GM18909 (cell line): ENCODE data around the gene CTNNAL1.
"Not testable (repeated sequence)": the region's sequence is repeated elsewhere in the genome, so short reads cannot be mapped to it uniquely, and the experiment has no call there.

Source experiments
- ATAC-seq: cut with Tn5 transposase; IDR thresholded peaks from one replicate; pipeline ENCODE4 v1.9.1; 2021; ENCODE audit warnings: mild to moderate bottlenecking; ENCODE audit not compliant: unreplicated experiment, poor library complexity

The CTNNAL1 gene

GRCh38 chr9:109012876-109013678, at the start of gene CTNNAL1:
CTNNAL1 (minus strand) TSS chr9:109013499; CDS start chr9:109013442, 57 bp downstream.
- ATAC-seq: peak; percentile 75

- ATAC-seq: no peak
Observed at GRCh38 chr9:109062543-109062942, 49.2 kb upstream of the CTNNAL1 start.

DNA sequence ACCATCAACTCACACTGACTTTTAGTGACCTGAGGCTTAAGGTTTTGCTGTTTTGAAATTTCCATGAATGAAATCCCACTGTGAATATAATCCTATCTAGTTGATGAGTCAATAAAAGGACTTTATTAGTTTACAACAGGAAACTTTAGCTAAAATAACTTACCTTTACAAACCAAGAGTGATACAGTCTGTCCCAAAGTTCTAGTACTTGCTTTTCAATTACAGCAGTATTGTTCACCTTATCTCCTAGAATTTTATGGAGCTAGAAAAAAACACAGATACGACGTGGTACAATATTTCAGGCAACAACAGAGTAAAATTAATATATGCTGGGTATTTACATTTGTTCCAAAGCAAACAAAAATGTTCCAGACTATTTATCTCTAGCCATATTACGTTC, 46.9 kb upstream of the CTNNAL1 start:
- ATAC-seq: no peak

- not testable (repeated sequence) for ATAC-seq
Observed at GRCh38 chr9:109053121-109053520, 39.8 kb upstream of the CTNNAL1 start.

- ATAC-seq: no peak
Observed at GRCh38 chr9:109052416-109052815, 39.1 kb upstream of the CTNNAL1 start.

DNA sequence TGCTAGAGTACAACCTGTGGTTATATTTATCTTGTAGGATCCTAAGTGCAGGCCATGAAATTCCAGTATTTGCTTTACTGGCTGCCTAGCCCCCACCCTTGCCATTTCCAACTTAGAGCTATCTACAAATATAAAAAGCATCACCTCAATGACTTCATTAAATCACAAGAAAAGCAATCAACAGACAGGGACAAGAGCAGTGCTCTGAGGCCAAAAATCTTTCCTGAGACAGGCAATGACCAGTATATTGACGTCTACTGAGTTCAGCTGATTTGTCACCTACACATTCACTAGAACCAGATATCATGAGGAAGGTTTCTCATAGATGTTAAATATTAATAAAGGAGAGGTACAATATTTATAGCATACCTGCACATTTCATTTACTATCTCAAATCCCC, 38.4 kb upstream of the CTNNAL1 start:
- ATAC-seq: no peak

DNA sequence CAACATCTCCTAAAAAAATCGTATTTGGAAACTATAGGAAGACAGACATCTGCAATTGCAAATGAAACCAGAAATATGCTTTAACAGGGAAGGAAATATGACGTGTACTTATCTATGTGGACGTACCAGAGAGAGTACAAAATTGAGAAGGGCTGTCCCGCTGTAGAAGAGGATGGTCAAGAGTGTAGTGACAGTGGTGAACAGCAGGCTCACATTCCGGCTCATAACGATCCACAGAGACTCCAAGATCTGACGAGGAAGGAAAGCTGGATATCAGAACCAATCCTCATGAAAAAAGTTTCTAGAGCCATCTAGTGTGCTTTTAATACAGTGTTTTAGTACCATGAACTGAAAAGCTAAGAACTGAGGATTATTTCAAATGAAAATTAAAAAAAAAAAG, 37.1 kb upstream of the CTNNAL1 start:
- ATAC-seq: no peak

- no peak for ATAC-seq
Observed at GRCh38 chr9:109048822-109049221, 35.5 kb upstream of the CTNNAL1 start.

GRCh38 chr9:109047259-109047658, 34.0 kb upstream of the CTNNAL1 start:
- no peak for ATAC-seq

DNA sequence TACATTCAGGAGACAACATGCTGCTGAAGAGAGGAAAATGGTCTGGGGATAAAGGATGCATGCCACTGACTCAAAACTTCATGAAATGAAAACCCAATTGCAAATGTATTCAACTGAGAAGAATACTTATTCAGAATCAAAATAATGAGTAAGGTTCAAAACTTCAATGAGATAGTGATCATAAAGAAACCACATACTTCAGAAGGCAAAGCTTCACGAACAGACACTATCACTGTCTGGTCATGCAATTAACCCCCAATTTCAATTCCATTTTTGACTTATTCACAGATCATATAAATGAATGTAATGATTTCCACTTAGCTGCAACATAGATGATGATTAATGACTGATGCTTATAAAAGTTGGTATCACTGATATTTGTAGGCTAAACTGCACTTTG, 33.0 kb upstream of the CTNNAL1 start:
- no peak for ATAC-seq

GRCh38 chr9:109043578-109043977, 30.3 kb upstream of the CTNNAL1 start:
- no peak for ATAC-seq

DNA sequence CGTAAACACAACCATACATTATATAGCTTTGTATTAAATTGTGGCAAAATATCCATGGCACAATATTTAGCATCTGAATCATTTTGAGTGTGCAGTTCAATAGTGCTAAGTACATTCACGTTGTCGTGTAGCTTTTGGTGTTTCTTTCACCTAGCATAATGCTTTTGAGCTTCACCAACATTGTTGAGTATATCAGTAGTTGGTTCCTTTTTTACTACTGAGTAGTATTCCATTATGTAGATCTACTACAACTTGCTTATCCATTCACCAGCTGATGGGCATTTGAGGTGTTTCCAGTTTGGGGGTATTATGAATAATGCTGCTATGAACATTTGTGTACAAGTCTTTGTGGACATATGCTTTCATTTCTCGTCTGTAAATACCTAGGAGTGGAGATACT, 27.3 kb upstream of the CTNNAL1 start:
- no peak for ATAC-seq

DNA sequence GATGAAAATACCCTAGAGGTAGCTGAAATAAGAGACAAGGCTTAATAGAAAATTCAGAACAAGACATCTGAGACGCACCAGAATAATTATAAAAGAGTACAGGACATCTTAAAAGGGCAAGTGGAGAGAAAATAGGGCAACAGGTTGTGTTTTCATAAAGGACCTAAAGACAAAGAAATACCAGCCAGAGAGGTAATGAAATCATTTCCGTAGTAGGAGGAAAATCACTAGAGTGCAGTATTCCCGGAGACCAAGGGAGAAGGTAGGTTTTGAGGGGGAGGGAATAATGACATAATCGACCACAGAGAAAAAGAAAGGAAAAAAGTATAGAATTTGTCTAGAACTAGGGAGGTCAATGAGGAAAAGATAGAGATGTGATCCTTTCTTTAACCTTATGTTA, 26.2 kb upstream of the CTNNAL1 start:
- ATAC-seq: no peak

- no peak for ATAC-seq
Observed at GRCh38 chr9:109037946-109038715, 24.8 kb upstream of the CTNNAL1 start.

DNA sequence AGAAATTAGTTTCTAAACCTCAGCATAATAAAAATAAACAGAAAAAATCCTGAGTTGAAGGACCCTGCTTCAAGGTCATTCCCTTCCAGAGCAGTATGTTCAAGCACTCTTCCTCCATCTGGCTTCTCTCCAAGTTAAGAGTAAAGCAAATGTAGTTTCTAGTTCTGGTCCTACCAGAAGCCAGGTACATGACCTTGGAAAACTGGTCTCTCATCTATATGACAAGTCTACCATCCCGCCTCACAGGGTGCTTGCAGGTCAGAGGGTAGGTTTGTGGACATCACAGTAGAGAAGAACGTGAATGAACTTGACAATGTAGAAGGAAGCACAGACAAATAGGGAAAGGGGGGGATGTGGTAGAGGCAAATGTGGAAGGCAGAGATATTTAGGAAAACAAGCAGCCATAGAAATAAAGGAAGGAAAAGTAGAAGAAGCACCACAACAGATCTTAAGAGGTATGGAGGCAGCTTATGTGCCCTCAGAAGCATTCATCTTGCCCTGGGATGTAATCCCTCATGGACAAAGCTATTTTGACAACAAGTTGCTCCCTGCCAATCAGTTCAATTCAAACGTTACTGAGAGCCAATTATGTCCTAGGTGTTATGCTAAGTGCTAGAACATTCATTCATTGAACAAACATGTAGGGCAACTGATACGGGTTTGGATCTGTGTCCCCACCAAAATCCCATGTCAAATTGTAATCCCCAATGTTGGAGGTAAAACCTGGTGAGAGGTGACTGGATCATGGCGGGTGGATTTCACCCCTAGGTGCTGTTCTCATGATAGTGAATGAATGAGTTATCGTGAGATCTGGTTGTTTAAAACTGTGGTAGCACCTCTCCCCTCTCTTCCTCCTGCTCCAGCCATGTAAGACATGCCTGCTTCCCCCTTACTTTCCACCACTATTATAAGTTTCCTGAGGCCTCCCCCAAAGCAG, 23.7 kb upstream of the CTNNAL1 start:
- no peak for ATAC-seq

DNA sequence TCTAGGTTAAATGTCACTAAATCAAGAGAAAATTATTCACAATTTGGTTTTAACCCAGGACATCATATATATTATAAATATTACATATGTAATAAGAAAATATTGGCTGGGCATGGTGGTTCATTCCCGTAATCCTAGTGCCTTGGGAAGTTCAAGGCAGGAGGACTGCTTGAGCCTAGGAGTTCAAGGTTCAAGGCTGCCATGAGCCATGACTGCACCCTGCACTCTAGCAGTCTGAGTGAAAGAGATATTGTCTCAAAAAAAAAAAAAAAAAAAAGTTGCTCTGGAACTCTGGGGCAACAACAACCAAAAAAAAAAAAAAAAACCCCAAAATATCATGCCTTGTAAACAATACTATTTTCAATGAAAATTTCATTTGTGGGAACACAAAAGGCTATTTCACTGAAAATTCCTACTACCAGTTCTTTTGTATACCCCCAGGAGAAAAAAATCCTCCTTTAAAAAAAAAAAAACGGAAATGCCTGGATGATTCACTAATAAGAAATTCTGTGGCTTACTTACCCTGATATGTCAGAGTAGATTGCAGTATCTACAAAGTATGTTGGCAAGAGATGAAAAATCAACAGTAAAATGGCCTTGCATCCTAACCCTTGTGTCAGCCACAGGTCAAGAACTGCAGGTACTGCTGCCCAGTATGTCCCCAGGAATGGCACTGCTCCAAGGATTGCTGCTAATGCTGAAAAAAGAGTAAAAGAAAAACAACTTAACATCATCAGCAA, 22.6 kb upstream of the CTNNAL1 start:
- no peak for ATAC-seq

GRCh38 chr9:109033941-109034700, 20.8 kb upstream of the CTNNAL1 start:
- ATAC-seq: no peak

DNA sequence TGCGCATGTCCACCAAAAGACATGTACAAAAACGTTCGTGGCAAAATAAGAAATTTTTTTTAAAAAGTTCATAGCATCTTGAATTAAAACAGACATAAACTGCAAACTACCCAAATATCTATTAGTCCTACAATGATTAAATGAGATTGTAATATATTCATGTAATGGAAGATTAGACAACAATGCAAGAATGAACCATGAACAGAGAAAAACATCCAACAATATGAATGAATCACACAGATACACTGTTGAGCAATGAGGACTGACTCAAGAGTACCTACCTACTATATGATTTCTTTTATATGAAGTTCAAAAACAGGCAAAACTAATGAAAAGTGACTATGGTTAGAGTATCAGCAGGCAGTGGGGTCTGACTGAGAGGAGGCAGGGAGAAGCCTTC, 17.9 kb upstream of the CTNNAL1 start:
- no peak for ATAC-seq

- no peak for ATAC-seq
Observed at GRCh38 chr9:109030426-109030825, 17.1 kb upstream of the CTNNAL1 start.
